H9 (cell line): ENCODE measurements around the gene TCF4. TPM values are rescaled to one million over a fixed set of nuclear protein-coding genes. Genes with fewer than 3 reads are reported as not detected.

ENCODE experiments used
- DNase-seq: peaks from one replicate; pipeline ENCODE4 v3.0.0-alpha.2; 2017
- H2AFZ ChIP-seq: one replicate; pipeline ENCODE4 v1.6.1; 2013; ENCODE audit warnings: mild to moderate bottlenecking, low read length, control low read depth, moderate library complexity
- H2AK5ac ChIP-seq: 2 replicates; pipeline ENCODE4 v1.6.1; 2013; ENCODE audit warnings: low read length, control low read depth, mixed read lengths; ENCODE audit not compliant: insufficient read length
- H2BK120ac ChIP-seq: one replicate; pipeline ENCODE4 v1.6.1; 2013; ENCODE audit warnings: low read depth, mild to moderate bottlenecking, low read length, control low read depth, inconsistent platforms; ENCODE audit not compliant: poor library complexity, severe bottlenecking
- H2BK12ac ChIP-seq: 2 replicates; pipeline ENCODE4 v1.6.1; 2013; ENCODE audit warnings: low read length, control low read depth, mixed read lengths, low read depth; ENCODE audit not compliant: insufficient read length
- H2BK15ac ChIP-seq: 2 replicates; pipeline ENCODE4 v1.6.1; 2013; ENCODE audit warnings: low read depth, low read length, control low read depth
- H2BK20ac ChIP-seq: one replicate; pipeline ENCODE4 v1.6.1; 2013; ENCODE audit warnings: low read depth, mild to moderate bottlenecking, low read length, control low read depth, inconsistent platforms; ENCODE audit not compliant: poor library complexity, severe bottlenecking
- H2BK5ac ChIP-seq: 2 replicates; pipeline ENCODE4 v1.6.1; 2013; ENCODE audit warnings: low read length, control low read depth, mixed read lengths; ENCODE audit not compliant: insufficient read length
- H3K14ac ChIP-seq: 2 replicates; pipeline ENCODE4 v1.6.1; 2013; ENCODE audit warnings: low read length, control low read depth; ENCODE audit not compliant: insufficient read depth
- H3K18ac ChIP-seq: 2 replicates; pipeline ENCODE4 v1.6.1; 2013; ENCODE audit warnings: low read depth, mild to moderate bottlenecking, mixed read lengths, low read length, control low read depth; ENCODE audit not compliant: insufficient read length
- H3K23ac ChIP-seq: 2 replicates; pipeline ENCODE4 v1.6.1; 2013; ENCODE audit warnings: low read length, control low read depth, mixed read lengths, low read depth; ENCODE audit not compliant: insufficient read length
- H3K23me2 ChIP-seq: 2 replicates; pipeline ENCODE4 v1.6.1; 2013; ENCODE audit warnings: low read depth, mild to moderate bottlenecking, mixed read lengths, low read length, control low read depth; ENCODE audit not compliant: insufficient read length, poor library complexity, severe bottlenecking
- H3K27ac ChIP-seq: 2 replicates; pipeline ENCODE4 v1.5.1; 2013; ENCODE audit warnings: low read length, control low read depth, mixed read lengths, low read depth; ENCODE audit not compliant: insufficient read length
- H3K27me3 ChIP-seq: 2 replicates; pipeline ENCODE4 v1.6.1; 2013; ENCODE audit warnings: low read length, control low read depth, inconsistent platforms; ENCODE audit not compliant: insufficient read depth
- H3K4ac ChIP-seq: 2 replicates; pipeline ENCODE4 v1.6.1; 2013; ENCODE audit warnings: low read depth, mild to moderate bottlenecking, control low read depth, inconsistent platforms, low read length, moderate library complexity
- H3K4me1 ChIP-seq: 2 replicates; pipeline ENCODE4 v1.6.1; 2013; ENCODE audit warnings: low read length, control low read depth, inconsistent platforms; ENCODE audit not compliant: insufficient read depth
- H3K4me2 ChIP-seq: 2 replicates; pipeline ENCODE4 v1.6.1; 2013; ENCODE audit warnings: low read length, control low read depth, mixed read lengths; ENCODE audit not compliant: insufficient read length, insufficient read depth
- H3K56ac ChIP-seq: 2 replicates; pipeline ENCODE4 v1.6.1; 2013; ENCODE audit warnings: low read depth, mild to moderate bottlenecking, mixed read lengths, low read length, control low read depth; ENCODE audit not compliant: insufficient read length
- H3K79me1 ChIP-seq: 2 replicates; pipeline ENCODE4 v1.6.1; 2013; ENCODE audit warnings: low read depth, mild to moderate bottlenecking, moderate library complexity, low read length, control low read depth, inconsistent platforms; ENCODE audit not compliant: insufficient read depth, poor library complexity, severe bottlenecking
- H3K79me2 ChIP-seq: 2 replicates; pipeline ENCODE4 v1.6.1; 2013; ENCODE audit warnings: low read length, control low read depth, inconsistent platforms; ENCODE audit not compliant: insufficient read depth
- H3K9ac ChIP-seq: 2 replicates; pipeline ENCODE4 v1.6.1; 2013; ENCODE audit warnings: low read length, control low read depth, mixed read lengths; ENCODE audit not compliant: insufficient read length; ENCODE audit errors: extremely low read depth
- H3K9me3 ChIP-seq: one replicate; pipeline ENCODE4 v1.6.1; 2013; ENCODE audit warnings: low read depth, low read length, inconsistent platforms; ENCODE audit not compliant: control insufficient read depth
- H3T11ph ChIP-seq: one replicate; pipeline ENCODE4 v1.6.1; 2013; ENCODE audit warnings: mild to moderate bottlenecking, low read length, control low read depth, inconsistent platforms
- H4K20me1 ChIP-seq: one replicate; pipeline ENCODE4 v1.6.1; 2013; ENCODE audit not compliant: control insufficient read depth, insufficient read length, insufficient read depth
- H4K5ac ChIP-seq: 2 replicates; pipeline ENCODE4 v1.6.1; 2013; ENCODE audit warnings: low read depth, mild to moderate bottlenecking, mixed read lengths, low read length, control low read depth; ENCODE audit not compliant: insufficient read length
- H4K8ac ChIP-seq: replicated peaks from 2 replicates; pipeline ENCODE4 v1.6.1; 2013; ENCODE audit warnings: low read length, control low read depth, mixed read lengths, low read depth; ENCODE audit not compliant: insufficient read length
- H4K91ac ChIP-seq: 2 replicates; pipeline ENCODE4 v1.6.1; 2013; ENCODE audit warnings: low read depth, mild to moderate bottlenecking, moderate library complexity, mixed read lengths, low read length, control low read depth; ENCODE audit not compliant: insufficient read length
- H3K27ac Mint-ChIP-seq, 3 experiments: 2 replicates in 2 of 3; 3 replicates in 1 of 3; pipeline ENCODE4 v1.8.0; 2020 to 2021; ENCODE audit warnings: mixed read lengths in 3 of 3, mild to moderate bottlenecking in 1 of 3, moderate library complexity in 1 of 3
- H3K27me3 Mint-ChIP-seq: 2 replicates; pipeline ENCODE4 v1.8.0; 2021; ENCODE audit warnings: low read depth, mild to moderate bottlenecking, moderate library complexity, mixed read lengths
- H3K36me3 Mint-ChIP-seq, 3 experiments: 2 replicates in 2 of 3; 3 replicates in 1 of 3; pipeline ENCODE4 v1.8.0; 2020 to 2021; ENCODE audit warnings: low read depth in 3 of 3, mixed read lengths in 3 of 3; ENCODE audit not compliant: insufficient read depth in 1 of 3
- H3K4me1 Mint-ChIP-seq, 2 experiments: 2 replicates each; pipeline ENCODE4 v1.8.0; 2020; ENCODE audit warnings: mixed read lengths in 2 of 2
- H3K4me3 Mint-ChIP-seq, 2 experiments: 2 replicates in 1 of 2; 3 replicates in 1 of 2; pipeline ENCODE4 v1.8.0; 2020 to 2021; ENCODE audit warnings: mild to moderate bottlenecking in 2 of 2, mixed read lengths in 2 of 2, moderate library complexity in 1 of 2
- H3K9me3 Mint-ChIP-seq, 2 experiments: 2 replicates in 1 of 2; 3 replicates in 1 of 2; pipeline ENCODE4 v1.8.0; 2020; ENCODE audit warnings: mild to moderate bottlenecking in 2 of 2, mixed read lengths in 2 of 2, moderate library complexity in 1 of 2
- WGBS: extraction: QIAGEN DNeasy Blood & Tissue Kit; methylation state at CpG from one replicate; pipeline ENCODE4 v1.1.7; 2013; ENCODE audit warnings: missing lambda C conversion rate, low lambda C conversion rate, mixed read lengths; ENCODE audit not compliant: insufficient read length; ENCODE audit errors: extremely low coverage; 5-methylcytosine and 5-hydroxymethylcytosine counted together
- total RNA-seq: library from RNA; stranded (reverse); gene quantifications from 2 replicates; pipeline ENCODE4 v1.2.1, GENCODE V29; 2021
- TF ChIP-seq, protein P1 (sequence below): fragments of 200-600 bp; sonication (generic); conservative IDR thresholded peaks from 3 replicates; pipeline ENCODE4 v1.8.0; 2021; ENCODE audit warnings: antibody characterized with exemption, mild to moderate bottlenecking

TCF4 gene
- total RNA-seq, 1 experiment from 2014 or later: 99.4 TPM

- Mint-ChIP-seq H3K27me3 (no peaks in the 10 kb centered on the region), H3K4me1 (peaks cover 85 to 93% of the 10 kb centered on the region in 2 experiments), H3K9me3 (no peaks in the 10 kb centered on the region), H3K4me3 (peak overlapping the region in 1 of 2 experiments; percentile 55; a peak in 1 of 5 replicates), H3K27ac (peak overlapping the region; percentile 89 to 95 (median 95)), H3K36me3 (no peaks in the 10 kb centered on the region)
- Histone ChIP-seq H3K9ac (no peak overlapping the region), H2BK120ac (no peak overlapping the region), H3K27me3 (no peaks in the 10 kb centered on the region), H2AFZ (no peak overlapping the region), H3K4me1 (peaks cover 16% of the 10 kb centered on the region), H3K23ac (no peak overlapping the region), H4K20me1 (no peaks in the 10 kb centered on the region), H4K5ac (no peak overlapping the region), H3K18ac (no peak overlapping the region), H3K79me2 (peaks cover 5% of the 10 kb centered on the region; the same call in 1 of the 2 replicates), H4K8ac (no peak overlapping the region), H3K27ac (peak overlapping the region; percentile 96), H2BK20ac (peak overlapping the region; percentile 60), H2BK15ac (no peak overlapping the region), H2AK5ac (no peak overlapping the region), H3K4ac (no peak overlapping the region), H4K91ac (no peak overlapping the region), H3K9me3 (no peaks in the 10 kb centered on the region), H3K14ac (peak overlapping the region; percentile 52; the same call in 1 of the 2 replicates), H2BK5ac (peak overlapping the region; percentile 19), H3K23me2 (no peaks in the 10 kb centered on the region), H3K4me2 (peak overlapping the region; percentile 54), H3T11ph (no peak overlapping the region), H3K56ac (no peak overlapping the region), H2BK12ac (no peak overlapping the region), H3K79me1 (no peaks in the 10 kb centered on the region)
- TF ChIP-seq, protein P1, sequence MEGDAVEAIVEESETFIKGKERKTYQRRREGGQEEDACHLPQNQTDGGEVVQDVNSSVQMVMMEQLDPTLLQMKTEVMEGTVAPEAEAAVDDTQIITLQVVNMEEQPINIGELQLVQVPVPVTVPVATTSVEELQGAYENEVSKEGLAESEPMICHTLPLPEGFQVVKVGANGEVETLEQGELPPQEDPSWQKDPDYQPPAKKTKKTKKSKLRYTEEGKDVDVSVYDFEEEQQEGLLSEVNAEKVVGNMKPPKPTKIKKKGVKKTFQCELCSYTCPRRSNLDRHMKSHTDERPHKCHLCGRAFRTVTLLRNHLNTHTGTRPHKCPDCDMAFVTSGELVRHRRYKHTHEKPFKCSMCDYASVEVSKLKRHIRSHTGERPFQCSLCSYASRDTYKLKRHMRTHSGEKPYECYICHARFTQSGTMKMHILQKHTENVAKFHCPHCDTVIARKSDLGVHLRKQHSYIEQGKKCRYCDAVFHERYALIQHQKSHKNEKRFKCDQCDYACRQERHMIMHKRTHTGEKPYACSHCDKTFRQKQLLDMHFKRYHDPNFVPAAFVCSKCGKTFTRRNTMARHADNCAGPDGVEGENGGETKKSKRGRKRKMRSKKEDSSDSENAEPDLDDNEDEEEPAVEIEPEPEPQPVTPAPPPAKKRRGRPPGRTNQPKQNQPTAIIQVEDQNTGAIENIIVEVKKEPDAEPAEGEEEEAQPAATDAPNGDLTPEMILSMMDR: no peak
- WGBS: no CpG with 5 or more reads among the region's 6 CpGs
- DNase-seq: no peak
Observed at GRCh38 chr18:55420665-55421307, 167.2 kb downstream of the TCF4 start.
